GM19240 (cell line): Measurements from ENCODE around the gene MICALL2.

ENCODE experiments used
- DNase-seq: peaks from one replicate; pipeline ENCODE4 v3.0.0; 2011; ENCODE audit warnings: low spot score; ENCODE audit not compliant: insufficient read length

MICALL2 gene

DNA sequence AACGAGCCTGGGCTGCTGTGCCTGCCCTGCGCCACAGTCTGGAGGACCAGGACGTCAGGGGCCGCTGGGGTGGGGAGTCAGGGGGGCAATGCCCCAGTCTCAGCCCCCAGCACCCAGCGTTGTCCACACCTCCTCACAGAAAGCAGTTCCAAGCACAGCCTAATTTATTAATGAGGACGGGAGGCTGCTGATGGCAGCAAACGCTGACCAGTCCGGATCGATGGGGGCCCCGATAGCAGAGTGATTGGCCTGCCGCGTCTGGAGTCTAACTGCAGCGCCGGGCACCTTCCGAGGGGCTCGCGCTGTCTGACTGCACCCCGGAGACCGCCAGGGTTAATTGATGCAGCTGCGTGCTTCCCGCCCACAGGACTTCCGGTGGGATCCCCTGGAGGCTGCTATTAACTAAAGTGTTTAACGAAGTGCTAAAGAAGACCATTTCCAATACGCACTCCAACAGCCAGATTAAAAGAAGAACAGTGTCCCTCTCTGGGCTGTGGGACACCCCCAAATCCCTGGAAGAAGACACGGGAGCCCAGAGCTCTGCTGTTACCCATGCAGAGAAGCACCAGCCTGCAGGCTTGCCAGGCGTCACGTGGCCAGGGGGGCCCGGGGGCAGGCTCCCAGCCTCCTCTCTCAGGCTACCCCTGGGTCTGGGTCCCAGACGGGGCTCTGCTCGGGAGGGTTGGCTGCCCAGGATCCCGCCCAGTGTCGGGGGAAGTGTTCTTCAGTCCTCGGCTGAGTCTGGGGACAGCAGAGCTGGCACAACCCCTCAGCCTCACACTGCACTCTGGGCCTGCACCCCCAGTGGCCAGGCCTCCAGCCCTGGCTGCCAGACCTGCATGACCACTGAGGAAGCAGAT is 63.8 kb downstream of the MICALL2 start:
- DNase-seq: no peak

GRCh38 chr7:1394371-1394770 is 64.9 kb downstream of the MICALL2 start:
- DNase-seq: no peak

DNA sequence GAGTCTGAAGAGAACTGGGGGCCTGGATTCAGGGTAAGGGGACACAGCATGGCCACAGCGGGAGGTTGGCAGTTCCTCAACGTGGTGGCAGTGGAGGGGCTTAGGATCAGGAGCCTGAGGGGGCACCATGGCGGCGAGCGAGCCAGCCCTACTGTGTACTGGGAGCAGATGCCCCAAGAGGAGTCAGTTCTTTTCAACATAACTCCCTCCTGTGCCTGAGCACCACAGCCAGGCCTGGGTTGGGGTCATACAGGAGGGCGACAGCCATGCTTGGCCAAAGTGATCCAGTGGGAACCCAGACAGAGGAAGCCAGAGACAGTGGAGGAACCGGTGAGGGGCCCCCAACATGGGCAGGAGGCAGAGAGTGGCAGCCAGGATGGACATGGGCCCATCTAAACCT is 65.8 kb downstream of the MICALL2 start:
- no peak for DNase-seq

DNA sequence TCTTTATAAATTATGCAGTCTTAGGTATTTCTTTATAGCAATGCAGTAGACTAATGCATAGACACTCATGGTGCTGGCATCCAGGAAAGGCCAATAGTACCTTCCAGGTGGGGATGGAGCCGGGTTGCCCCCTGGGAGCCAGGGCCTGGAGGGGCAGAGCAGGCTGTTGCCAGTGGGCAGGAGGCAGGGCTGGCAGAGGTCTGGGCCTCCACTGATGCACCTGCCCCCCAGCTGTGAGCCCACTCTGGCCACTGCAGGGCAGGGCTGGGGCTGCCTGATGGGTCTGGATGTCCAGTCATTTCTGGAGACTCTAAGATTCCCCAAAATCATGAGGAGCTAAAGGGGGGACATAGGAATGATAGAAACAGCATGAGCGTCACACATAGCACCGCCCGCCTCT is 66.7 kb downstream of the MICALL2 start:
- no peak for DNase-seq

- no peak for DNase-seq
Measured at GRCh38 chr7:1391449-1391848, 67.8 kb downstream of the MICALL2 start.

GRCh38 chr7:1388703-1389335 is 70.5 kb downstream of the MICALL2 start:
- DNase-seq: no peak

DNA sequence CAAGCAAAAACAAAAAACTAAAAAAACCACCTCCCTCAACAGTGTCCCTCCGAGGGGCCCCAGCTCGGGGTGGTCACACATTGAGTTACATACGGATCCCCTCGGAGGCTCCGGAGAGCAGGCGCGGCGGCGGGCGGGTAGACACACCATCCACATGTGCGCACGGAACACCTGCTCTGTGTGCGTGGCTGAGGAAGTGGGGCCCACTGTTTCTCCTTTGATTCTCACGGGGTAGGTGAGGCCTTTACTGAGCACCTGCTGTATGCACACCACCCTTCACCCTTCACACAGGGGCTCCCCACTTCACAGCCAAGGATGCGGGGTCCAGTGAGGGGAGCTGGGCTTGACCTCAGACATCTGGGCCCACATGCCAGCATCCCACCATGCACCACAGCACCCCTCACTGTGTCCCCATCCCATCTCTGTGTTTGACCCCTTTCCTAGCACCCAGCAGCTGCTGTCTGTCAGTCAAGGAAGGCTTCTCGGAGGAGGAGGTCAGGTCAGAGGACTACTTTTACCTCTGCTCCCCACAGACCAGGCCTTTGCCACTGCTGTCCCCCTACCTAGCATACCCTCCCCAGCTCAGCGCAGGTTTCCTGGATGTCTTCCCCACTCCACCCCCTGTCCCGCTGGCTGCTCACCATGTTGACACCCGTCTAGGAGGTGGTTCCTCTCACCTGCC is 71.1 kb downstream of the MICALL2 start:
- no peak for DNase-seq

GRCh38 chr7:1387261-1387660 is 72.0 kb downstream of the MICALL2 start:
- no peak for DNase-seq

GRCh38 chr7:1386623-1387220 is 72.5 kb downstream of the MICALL2 start:
- no peak for DNase-seq

- DNase-seq: no peak
Measured at GRCh38 chr7:1385809-1386622, 73.3 kb downstream of the MICALL2 start.

- DNase-seq: no peak
Measured at GRCh38 chr7:1385086-1385808, 74.0 kb downstream of the MICALL2 start.
